Testis (tissue), 2 donors: Measurements from ENCODE around the gene PEPD.

Experiments used
- POLR2A ChIP-seq: fragments of 450-650 bp; IDR thresholded peaks from one replicate; pipeline ENCODE4 v1.6.1; 2017; ENCODE audit warnings: antibody characterized with exemption, mild to moderate bottlenecking, moderate library complexity
- TF ChIP-seq, protein P1 (sequence below), 3 experiments: fragments of 450-650 bp in 2 of 3; fragments of 200-600 bp in 1 of 3; sonication (generic) in 1 of 3; IDR thresholded peaks; one replicate each; pipeline ENCODE4 v1.5.1; 2016 to 2019; ENCODE audit warnings: antibody characterized with exemption in 3 of 3, mild to moderate bottlenecking in 2 of 3, moderate library complexity in 1 of 3

DNA sequence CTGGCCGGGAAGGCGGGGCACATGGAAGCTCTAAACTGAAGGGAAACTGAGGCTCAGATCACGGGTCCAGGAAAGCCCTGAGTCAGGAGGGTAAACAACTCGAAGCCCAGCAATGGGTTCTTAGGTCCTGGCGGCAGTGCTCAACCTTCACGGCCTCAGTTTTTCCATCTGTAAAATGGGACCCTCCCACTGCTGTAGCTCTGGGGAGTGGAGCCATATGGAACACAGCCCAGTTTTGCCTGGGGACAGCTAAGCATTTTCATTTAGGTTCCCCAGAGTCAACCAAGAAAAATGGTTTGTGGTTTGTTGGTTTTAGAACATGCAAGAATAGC lies 117.7 kb downstream of the PEPD start:
- TF ChIP-seq, protein P1, sequence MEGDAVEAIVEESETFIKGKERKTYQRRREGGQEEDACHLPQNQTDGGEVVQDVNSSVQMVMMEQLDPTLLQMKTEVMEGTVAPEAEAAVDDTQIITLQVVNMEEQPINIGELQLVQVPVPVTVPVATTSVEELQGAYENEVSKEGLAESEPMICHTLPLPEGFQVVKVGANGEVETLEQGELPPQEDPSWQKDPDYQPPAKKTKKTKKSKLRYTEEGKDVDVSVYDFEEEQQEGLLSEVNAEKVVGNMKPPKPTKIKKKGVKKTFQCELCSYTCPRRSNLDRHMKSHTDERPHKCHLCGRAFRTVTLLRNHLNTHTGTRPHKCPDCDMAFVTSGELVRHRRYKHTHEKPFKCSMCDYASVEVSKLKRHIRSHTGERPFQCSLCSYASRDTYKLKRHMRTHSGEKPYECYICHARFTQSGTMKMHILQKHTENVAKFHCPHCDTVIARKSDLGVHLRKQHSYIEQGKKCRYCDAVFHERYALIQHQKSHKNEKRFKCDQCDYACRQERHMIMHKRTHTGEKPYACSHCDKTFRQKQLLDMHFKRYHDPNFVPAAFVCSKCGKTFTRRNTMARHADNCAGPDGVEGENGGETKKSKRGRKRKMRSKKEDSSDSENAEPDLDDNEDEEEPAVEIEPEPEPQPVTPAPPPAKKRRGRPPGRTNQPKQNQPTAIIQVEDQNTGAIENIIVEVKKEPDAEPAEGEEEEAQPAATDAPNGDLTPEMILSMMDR (IDR thresholded peaks at IDR 0.05), result no peak
- no peak for TF ChIP-seq POLR2A
